ENCODE data around the gene ADAM15.
A peak's percentile ranks its signal among the peaks of the same experiment; 100 is the strongest.

Gene ADAM15

DNA sequence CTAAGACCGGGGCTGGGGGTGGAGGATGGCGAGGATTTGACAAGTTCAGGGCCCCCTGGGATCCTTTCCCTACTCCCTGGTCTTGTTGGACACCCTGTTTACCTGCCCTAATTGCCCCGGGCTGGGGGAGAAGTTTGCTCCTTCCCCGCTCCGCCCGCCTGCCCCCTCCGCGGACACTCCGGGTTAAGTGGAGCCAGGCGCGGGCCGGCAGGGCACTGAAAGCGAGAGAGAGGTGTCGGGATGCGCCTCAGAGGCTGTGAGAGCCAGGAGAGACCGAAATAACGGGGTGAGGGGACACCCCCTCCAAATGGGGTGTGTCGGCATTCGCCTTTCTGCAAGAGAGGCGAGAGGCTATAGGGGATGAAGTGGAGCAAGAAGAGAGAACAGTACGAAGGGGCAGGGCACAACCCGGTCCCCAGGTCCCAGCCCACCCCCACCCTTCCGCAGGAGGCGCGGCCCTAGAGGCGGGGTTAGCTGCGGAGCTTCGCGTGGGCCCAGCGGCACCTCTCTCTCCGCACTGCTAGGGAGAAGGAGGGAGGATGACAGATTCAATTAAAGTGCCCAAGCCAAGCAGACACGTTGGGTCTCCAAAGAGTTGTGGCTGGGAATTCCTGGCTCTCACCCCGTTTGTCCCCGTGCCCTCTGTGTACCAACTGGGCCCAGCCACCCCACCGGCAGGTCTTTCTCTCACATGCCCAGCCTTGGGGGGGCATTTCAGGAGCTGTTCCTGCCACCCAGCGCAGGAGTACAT is 31.4 kb downstream of the ADAM15 start (continued):
- TF ChIP-seq ZNF148 (tag by site-specific recombination; IDR thresholded peaks at IDR 0.05; ENCODE audit: borderline replicate concordance): no peak
- no peak for TF ChIP-seq ZFP37 (tag by site-specific recombination; IDR thresholded peaks at IDR 0.05)
- TF ChIP-seq HIC1 (tag by site-specific recombination; IDR thresholded peaks at IDR 0.05): no peak
- TF ChIP-seq ZNF571 (tag by site-specific recombination; IDR thresholded peaks at IDR 0.05): no peak
- no peak for TF ChIP-seq ZNF792 (tag by site-specific recombination; IDR thresholded peaks at IDR 0.05)
- no peak for TF ChIP-seq ZNF391 (tag by site-specific recombination; IDR thresholded peaks at IDR 0.05; ENCODE audit: borderline replicate concordance, low read depth)
- TF ChIP-seq SP7 (tag by site-specific recombination; IDR thresholded peaks at IDR 0.05): peak; percentile 9; the same call in 1 of the 2 replicates
- TF ChIP-seq, protein P1, sequence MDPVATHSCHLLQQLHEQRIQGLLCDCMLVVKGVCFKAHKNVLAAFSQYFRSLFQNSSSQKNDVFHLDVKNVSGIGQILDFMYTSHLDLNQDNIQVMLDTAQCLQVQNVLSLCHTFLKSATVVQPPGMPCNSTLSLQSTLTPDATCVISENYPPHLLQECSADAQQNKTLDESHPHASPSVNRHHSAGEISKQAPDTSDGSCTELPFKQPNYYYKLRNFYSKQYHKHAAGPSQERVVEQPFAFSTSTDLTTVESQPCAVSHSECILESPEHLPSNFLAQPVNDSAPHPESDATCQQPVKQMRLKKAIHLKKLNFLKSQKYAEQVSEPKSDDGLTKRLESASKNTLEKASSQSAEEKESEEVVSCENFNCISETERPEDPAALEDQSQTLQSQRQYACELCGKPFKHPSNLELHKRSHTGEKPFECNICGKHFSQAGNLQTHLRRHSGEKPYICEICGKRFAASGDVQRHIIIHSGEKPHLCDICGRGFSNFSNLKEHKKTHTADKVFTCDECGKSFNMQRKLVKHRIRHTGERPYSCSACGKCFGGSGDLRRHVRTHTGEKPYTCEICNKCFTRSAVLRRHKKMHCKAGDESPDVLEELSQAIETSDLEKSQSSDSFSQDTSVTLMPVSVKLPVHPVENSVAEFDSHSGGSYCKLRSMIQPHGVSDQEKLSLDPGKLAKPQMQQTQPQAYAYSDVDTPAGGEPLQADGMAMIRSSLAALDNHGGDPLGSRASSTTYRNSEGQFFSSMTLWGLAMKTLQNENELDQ (tag by site-specific recombination; IDR thresholded peaks at IDR 0.05; ENCODE audit: low read depth): no peak

DNA sequence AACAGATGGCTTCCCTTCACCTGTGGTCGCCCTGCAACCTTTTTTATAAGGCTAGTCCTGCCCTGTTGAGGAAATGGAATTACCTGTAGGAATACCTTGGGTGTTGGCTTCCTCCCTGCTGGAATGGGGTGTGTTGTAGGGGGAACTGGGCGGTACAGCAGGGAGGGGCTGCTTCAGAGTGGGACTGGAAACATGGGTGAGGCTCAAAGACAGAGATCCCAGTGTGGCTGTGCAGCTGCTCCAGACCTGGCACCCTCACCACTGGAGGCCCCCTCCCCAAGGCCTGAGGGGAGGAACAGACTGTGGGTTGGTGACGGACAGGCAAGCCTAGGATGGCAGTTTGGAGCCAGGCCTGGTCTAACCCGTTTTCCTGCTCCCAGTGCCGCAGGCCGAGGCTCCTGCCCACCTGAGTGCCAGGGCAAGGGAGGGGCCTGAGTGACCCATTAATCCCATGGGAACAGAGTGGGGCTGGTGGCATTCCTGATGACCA is 32.0 kb downstream of the ADAM15 start:
- Histone ChIP-seq H3K4me3 (ENCODE audit: low read depth, low read length) (no peak overlapping the region), H3K4me1 (ENCODE audit: control insufficient read depth, insufficient read depth, low read length) (peaks cover 16% of the 10 kb centered on the region), H3K27ac (ENCODE audit: extremely low read depth, low read depth, low read length) (no peak overlapping the region), H3K36me3 (ENCODE audit: control insufficient read depth in 2 of 2, insufficient read depth in 1 of 2, low read length in 2 of 2) (no peaks in the 10 kb centered on the region), H3K9me3 (ENCODE audit: control insufficient read depth, insufficient read depth, low read depth, low read length) (no peaks in the 10 kb centered on the region)
- TF ChIP-seq, protein P2, sequence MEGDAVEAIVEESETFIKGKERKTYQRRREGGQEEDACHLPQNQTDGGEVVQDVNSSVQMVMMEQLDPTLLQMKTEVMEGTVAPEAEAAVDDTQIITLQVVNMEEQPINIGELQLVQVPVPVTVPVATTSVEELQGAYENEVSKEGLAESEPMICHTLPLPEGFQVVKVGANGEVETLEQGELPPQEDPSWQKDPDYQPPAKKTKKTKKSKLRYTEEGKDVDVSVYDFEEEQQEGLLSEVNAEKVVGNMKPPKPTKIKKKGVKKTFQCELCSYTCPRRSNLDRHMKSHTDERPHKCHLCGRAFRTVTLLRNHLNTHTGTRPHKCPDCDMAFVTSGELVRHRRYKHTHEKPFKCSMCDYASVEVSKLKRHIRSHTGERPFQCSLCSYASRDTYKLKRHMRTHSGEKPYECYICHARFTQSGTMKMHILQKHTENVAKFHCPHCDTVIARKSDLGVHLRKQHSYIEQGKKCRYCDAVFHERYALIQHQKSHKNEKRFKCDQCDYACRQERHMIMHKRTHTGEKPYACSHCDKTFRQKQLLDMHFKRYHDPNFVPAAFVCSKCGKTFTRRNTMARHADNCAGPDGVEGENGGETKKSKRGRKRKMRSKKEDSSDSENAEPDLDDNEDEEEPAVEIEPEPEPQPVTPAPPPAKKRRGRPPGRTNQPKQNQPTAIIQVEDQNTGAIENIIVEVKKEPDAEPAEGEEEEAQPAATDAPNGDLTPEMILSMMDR (tag by site-specific recombination; IDR thresholded peaks at IDR 0.05): no peak
- TF ChIP-seq SP3 (tag by site-specific recombination; IDR thresholded peaks at IDR 0.05): peak; percentile 25; the same call in 1 of the 2 replicates
- TF ChIP-seq ZNF112 (tag by site-specific recombination; IDR thresholded peaks at IDR 0.05): no peak
- peak; percentile 58; the same call in 1 of the 2 replicates for TF ChIP-seq SCRT2 (tag by site-specific recombination; IDR thresholded peaks at IDR 0.05)
- TF ChIP-seq KLF1 (tag by site-specific recombination; IDR thresholded peaks at IDR 0.05): peak; percentile 96
- POLR2A ChIA-PET: interaction anchor here (0.7 kb wide), 1 partner anchor 1456 kb away, joined by 5 read pairs; the partner anchor contains the start of gene S100A13
- CTCF ChIA-PET: interaction anchor here (0.5 to 4.5 kb wide), 6 partner anchors 10 to 84 kb away, joined by 3 to 117 read pairs (median 34); partner anchors contain the start of gene EFNA4

Measured in HEK293 (cell line).